DMS153 treated with DMSO at 0.1 percent for 48 hours (cell line): ENCODE results near the gene DLK1.

Source experiments
- DNase-seq: peaks from one replicate; lab custom pipeline; 2025; ENCODE audit not compliant: unreplicated experiment; lab: John Stamatoyannopoulos, UW

Gene DLK1

DNA sequence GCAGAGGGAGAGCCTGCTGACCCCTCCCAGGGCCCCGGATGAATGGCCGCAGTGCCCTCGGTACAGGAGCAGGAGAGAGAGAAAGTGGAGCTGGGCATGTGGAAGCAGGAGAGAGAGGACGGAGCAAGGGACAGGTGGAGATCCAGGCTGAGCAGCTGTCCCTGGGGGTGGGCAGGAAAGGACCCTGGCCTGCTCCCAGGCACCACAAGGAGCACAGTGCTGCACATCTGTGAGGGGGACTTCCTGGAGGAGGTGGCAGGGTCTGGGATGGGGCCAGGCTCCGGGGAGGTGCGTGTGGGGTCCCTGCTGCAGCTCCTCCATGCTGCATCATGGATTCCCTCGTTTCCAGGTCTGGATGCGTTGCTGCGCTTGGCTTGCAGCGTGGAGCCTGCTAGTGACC, 13.0 kb upstream of the DLK1 start:
- DNase-seq = no peak

DNA sequence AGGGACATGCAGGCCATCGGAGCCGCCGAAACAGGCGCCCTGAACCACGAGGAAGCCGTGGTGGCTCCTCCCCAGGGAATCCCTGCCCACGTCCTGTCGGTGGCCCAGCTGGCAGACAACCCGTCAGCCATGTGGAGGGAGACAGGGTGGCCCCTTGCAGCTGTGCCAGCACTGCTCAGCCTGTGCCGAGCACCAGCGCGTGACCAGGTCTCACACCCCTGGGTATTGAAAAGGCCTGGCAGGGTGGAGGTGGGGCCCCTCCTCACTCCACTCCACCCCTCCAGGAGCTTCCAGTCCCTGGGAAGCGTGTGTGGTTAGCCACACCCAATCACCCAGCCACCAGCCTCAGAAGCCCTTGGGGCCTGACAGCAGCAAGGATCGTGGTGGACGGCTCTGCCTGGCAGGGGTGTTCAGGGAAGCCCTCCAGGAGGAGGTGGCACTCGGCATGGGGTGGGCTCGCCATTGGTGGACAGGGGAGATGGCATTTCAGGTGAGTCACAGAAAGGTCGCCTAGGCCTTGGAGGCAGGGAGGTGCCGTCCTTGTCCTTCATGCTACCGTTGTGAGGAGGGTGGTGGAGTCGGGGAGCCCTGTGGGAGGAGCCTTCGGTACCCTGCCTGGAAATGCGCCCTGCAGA, 12.3 kb upstream of the DLK1 start:
- DNase-seq = no peak

DNA sequence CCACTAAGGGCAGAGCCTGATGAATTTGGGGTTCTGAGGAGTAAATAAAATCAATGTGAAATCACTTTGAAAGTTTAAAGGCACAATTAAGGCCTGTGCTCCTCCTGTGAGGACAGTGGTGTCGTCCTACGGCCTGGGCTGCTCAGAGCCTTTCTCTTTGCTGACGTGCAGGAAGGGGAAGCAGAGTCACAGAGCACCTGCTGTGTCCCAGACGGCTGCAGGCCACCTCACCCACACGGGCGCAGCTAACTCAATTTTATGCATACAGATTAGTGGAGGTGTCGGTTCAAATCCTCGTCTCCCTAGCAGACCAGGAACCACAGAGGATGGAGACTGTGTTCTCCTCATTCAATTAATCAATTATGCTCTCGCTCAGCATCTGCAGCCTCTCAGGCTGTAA, 11.4 kb upstream of the DLK1 start:
- DNase-seq = no peak

DNA sequence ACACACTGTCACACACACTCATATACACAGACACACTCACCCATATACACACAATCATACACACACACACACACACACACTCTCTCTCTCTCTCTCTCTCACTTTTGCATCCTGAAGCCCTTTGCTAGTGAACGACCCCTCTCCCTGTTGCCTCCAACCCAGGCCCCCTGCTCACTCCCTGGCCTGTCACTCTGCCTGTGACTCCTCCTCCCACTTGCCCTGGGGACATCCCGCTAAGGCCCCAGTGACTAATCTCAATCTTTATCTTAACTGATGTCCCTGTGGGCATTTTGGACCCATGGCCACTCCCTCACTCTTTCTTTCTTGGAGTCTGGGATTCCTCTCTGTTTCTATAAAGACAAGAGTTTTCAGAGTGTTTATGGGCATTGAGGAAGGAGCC, 10.9 kb upstream of the DLK1 start:
- DNase-seq = no peak

DNA sequence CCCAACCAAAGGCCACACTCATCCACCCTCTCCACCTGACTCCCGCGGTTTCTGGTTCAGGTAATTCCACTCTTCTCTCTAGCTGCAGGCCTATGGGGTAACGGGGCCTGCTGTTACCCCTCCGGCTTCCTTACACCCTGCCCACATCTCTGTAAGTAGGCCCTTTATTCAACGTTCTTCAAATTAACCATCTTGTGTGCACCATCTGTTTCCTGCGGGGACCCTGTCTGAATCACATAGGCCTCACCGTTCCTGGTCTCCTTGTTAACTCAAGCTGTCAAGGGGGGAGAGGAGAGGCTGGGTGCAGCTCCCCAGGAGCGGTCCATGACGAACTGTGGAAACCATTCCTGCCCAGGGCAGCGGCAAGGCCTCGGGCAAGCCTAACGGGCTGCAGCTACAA, 9.3 kb upstream of the DLK1 start:
- no peak for DNase-seq

DNA sequence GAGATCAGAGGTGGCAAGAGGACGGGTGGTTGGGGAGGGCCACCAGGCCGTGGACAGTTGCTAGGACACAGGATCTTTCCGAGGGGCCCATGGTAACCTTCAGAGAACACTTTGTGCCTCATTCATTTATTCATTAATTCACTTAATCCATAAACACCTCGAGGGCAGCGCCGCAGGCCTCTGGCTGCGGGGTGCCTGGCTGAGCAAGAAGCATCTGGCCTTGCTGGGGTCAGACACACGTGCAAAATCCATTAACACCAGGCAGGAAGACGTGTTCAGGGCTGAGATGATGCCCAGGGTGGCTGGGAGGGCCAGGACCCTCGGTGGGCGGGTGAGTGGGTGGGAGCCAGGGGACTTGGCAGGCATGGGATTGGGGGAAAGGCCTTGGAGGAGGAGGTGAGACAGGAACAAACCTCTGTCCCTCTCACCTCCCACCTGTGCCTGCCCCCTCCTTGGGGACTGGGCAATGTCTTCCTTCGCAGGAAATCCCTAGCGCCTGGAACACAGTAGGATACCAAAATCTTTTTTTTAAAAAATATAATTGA, 6.6 kb upstream of the DLK1 start:
- DNase-seq = no peak

DNA sequence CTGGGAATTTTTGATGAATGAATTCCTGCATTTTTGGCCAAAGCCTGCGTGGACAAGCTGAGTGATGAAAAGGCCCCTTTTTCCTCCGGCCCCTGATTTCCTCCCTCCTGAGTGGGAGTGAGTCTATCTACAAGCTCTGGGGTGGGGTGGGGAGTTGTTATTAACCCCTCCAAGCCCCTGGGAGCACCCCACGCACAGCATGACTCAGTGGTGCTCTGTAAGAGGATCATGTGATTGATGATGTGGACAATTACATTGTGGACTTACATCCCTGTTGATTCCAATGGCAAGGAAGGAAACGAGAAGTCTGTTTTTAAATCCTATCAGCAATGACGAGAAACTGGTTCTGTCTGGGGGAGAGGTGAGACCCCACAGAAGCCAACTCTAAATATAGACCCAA, 5.1 kb upstream of the DLK1 start:
- no peak for DNase-seq

DNA sequence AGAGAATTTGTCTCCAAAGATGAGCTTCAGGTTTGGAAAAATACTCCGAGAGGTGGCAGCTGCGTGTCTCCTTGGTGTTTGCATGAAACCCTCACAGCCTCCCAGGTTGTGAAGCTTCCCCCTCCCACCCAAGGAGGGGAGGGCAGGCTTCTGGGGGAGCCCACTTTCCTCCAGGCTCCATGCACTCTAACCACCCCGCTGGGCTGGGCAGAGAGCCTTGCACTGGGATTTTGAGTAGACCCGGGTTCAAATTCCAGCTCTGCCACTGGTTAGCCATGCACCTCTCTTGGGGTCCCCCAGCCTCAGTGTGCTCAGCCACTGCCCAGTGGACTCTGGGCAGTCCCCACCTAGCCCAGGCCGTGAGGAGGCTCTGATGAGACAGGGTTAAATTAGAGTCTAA, 4.3 kb upstream of the DLK1 start:
- DNase-seq = no peak

DNA sequence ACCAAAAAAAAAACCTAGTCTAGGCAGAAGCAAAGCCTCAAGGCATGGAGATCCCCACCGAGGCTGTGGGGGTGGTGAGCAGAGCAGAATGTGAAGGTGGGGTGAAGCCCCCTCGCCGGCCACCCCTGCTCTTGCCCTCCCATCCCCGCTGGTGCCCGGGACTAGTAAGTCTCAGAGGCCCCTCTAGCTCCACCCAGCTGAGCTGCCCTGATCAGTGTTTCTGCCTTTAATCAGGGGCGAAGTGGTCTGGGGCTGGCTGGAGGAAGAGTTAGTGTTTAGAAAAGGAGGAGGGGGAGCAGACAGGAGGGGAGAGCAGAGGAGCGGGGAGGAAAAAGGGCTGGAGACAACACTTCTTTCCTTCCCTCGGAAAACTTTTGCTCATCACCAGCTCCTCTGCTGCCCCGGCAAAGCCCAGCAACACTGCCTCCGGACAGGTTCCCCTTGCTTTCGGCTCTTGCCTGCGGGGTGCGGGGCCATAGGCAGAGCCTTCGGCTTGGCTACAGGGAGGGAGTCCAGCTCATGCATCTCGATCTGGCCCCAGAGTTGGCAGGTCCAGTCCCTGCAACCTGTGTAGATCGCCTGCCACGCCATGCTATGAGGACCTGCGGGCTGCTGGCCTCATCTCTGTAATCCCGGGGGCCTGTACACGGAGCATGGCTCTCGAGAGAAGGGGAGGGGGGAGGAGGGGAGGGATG, 3.4 kb upstream of the DLK1 start:
- no peak for DNase-seq

DNA sequence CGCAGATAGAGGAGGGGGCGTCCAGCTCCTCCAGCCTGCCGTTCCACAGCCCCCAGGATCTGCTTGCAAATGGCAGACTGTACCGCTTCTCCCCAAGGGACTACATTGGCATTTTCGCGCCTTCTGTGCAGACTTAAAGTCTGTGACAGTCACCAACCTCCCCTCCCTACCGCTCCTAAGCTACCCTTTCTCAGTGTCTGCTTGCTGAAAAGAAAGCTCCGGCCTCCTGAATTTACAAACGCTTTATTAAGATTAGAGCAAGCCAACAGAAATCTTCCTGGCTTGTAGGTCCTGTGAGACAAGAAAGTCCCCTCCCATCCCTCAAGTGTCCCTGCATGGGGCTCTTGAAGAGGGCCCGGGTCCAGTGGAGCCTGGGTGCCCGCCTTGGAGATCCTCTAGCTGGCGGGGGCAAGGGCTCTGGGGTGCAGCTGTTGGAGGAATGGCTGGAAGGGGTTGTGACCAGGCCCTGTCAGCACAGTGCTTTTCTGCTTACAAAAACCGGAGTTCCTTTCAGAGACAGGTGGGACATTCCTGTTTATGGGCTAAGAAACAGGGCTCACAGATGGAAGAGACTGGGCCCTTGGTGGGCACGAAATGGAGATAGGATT, 2.8 kb upstream of the DLK1 start:
- no peak for DNase-seq

DNA sequence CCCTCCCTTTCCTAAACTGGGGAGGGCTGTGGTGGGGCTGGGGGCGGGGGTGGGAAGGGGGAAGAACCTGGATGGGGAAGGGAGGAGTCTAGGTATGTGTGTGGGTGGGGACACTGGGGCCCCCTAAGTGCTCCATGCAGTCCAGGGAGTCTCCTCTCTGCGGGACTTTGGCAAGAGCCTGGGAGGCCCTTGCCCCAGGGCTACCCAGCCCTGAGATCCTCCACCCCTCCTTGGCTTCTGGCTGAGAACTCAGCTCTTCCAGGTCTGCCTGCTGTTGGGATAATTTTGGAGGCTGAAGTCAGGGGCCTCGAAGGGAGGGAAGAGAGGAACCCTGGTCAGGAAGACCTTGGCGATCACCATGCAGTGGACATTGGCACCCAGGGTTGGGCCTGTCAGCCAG, 2.2 kb upstream of the DLK1 start:
- DNase-seq = no peak

DNA sequence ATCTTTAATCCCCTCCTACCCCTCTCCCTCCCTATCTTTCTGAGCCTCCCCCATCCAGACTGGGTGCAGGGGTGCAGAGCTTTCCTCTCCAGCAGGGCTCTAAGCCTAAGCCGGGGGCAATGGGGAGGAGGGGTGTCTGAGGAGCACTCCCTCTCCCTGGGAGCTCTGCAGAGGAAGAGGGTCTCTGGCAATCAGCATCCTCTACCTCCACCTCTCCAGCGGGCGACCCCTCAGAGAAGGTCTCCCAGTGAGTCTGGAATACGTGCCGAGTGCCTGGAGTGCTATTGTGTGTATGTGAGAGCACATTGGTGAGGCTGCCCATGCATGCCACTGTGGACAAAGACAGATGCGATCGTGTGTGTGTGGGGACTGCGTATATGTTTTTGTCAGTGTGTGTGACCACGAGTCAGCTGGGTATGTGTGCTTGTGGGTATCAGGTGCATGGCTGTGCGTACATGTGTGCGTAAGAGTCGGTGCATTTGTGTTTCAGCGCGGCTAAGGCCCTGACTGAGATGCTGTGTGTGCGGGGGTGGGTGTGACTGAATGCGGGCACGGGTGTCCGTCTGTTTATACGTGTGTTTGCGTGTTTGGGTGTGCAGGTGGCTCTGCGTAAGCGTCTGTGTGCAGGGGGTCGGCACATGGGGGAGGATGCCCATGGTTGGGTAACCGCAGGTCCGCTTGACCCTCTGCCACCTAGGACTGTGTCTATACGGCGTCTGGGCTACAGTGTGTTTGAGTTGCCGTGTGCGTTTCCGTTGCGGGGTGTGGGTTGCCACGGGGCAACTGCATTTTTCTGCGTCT, 905 bp upstream of the DLK1 start:
- no peak for DNase-seq

DNA sequence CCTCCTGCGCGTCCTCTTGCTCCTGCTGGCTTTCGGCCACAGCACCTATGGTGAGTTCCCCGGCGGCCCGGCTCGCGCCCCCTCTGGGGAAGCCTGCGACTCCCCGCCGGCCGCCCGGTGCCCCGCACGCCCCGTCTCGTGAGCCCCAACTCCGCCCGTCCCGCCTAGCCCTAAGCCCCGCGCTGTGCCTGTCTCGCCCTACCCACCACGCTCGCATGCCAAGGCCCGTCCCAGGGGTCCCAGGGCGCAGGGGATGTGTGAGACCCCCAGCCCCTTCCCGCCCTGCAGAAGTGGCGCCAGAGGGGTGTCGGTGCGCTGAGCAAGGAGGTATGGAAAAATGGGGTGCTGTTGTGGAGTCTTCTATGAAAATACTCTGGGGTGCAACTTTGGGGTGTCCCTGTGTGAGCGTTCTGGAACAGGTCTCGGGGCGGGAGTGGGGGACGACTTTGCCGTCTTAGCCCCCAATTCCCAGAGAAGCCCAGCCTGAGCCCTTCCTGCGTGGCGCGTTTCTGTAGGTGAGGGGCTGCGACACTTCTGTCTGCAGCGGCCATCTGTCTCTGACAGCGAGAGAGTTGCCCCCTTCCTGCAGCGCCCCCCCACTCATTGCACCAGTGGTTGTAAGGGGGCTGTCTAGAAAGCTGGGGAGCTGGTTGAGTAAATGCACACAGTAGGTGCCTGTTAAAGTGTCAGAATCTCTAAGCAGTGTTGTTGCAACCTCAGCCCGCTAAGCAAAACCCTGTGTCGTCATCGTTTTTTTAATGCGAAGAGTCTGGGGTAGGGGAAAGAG, 587 bp downstream of the DLK1 start:
- DNase-seq = no peak

DNA sequence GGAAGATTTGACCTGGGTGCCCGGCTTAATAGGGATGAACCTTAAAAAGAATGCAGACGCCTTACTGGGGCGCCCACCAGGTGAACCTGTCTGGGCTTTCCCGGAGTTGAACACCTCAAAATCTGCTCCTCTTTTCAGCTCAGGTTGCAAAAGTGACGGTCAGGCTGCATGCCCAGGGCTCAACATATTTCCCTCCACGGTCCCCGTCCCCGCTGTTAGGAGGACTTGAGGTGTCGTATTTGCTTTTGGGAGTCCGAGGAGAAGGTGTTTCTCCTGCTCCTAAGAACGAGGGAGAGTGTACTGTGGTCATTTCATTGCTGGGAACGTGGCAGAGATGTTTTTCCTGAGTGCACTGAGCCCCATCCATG, 1.2 kb downstream of the DLK1 start:
- no peak for DNase-seq

DNA sequence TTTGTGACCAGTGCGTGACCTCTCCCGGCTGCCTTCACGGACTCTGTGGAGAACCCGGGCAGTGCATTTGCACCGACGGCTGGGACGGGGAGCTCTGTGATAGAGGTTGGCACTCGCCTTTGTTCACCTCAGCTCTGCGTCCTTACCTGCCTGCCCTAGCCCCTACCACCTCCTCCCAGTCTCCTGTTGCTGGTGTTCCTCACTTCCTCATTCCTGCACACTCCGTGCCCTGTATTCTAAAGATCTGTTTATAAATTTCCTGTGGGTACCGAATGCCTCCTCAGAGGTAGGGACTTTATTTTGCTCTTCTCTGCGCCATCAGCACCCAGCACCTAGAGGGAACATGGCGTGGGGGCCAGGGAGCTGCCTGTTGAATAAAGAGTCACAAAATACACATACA, 2.3 kb downstream of the DLK1 start:
- DNase-seq = no peak

DNA sequence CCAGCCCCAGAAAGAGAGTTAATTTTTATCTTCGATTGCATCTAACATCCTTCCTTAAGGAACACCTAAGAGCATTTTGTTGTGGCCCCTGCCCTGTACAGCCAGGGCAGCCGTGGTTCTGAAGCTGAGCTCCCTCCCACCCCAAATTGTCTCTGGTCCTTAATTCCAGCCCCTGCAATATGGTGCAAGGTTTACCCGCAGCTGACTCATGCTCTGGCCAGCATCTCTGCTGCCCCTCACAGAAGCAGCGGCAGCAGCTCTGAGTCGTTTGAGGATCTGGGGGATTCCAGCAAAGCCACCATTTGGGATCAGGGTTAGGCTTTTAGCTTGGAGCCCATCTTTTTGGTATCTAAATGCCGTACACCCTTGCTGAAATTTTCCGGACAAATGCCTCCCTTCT, 3.3 kb downstream of the DLK1 start:
- DNase-seq = no peak

DNA sequence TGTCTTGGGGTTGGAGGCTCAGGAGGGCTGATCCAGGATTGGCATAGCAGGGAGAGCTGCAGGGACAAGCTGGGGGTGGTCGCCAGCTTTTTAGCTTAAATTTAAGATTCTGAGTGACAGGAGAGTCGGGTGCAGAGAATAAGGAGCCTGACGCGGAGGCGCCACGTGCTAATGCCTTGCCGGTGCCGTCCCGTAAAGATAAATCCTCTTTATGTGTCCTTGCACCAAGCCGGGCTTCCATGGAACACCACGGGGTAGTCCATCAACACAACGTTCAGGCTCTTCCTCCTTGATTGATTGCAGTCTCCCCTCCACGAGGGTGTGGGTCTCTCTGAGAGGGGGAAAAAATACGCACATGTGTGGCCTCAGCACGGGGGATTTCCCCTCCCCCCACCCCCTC, 3.9 kb downstream of the DLK1 start:
- no peak for DNase-seq

DNA sequence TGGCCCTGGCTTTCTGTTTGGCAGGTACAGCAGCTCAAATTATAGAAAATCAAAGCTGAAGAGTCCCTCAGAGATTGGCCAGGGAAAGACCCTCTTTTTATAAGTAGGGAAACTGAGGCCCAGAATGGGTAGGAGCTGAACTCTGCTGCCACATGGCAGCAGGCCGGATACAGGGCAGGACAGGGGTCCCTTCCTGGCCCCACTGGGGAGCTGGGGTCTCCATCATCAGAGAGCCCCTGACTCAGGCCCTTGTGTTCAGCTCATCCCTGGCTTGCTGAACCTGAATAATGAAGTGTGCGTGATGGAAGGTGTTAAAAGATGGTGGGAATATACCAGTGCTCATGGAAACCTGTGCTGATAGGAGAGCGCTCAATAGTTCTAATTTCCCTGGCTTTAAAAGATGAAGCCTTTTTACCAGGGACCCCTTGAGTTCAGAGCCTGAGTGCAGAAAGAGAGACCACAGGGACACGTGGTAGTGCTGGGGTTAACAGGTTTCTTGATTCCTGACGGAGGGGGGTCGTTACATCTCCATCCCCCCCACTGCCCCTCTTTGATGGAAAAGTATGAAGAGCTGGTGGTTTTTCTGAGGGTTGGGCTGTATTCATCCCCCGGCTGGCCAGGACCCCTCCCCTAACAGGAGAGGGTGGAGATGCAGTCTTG, 4.4 kb downstream of the DLK1 start:
- DNase-seq = no peak

DNA sequence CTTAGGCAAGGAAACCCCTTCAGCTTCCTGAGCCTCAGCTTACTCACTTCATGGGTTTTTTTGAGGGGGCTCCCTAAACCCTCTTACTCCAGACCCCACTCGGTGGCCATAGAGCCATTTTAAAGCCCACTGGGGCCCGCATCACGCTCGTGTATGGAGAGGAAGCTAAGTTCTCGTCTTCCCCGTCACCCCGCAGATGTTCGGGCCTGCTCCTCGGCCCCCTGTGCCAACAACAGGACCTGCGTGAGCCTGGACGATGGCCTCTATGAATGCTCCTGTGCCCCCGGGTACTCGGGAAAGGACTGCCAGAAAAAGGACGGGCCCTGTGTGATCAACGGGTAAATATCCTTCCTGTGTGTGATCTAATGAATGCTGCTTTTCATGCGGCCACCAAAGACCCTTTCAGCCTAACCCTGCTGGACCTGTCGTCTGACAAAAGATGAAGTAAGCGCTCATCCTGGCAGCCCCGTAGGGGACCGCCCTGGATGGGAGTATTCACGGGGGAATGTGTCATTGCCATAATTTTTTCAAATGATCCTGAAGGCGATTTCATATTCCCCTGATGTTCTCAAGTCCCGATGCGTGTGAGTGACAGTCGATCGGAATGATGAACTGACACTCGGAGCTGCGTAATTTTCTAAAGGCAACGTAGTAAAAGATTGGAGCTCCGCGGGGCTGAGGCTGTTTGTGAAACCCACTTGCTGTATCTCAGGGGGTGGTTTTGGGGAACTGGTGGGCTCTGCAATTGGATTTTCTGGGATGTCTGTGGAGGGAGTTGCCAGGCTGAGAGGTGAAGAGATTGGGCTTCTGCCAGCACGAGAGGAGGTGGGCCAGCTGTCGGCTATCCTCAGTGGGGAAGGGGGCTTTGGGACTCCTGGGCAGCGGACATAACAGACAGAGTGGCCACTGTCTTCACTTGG, 5.4 kb downstream of the DLK1 start:
- DNase-seq = no peak

DNA sequence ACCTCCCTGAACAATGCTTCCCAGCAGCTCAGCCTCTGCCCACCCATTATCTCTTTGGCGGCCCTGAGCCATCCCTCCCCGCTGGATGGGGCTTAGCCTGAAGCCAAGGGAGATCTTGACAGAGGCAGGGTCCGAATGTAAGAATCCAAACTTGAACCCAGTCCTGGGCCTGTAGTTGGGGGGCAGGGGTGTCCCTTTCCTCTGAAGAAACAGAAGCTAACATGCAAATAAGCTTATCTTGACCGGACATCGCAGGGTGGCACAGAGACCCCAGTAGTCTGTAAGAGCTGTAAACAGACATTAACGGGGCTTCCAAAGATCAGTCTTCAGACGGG, 6.0 kb downstream of the DLK1 start:
- DNase-seq = no peak
